A673 (cell line): Measurements from ENCODE around the gene MUC20. TPM values are rescaled to one million over a fixed set of nuclear protein-coding genes. Genes with fewer than 3 reads are reported as not detected.

Source experiments
- BruUV-seq: library from RNA; stranded (reverse); fragments of 400-500 nt; replicated peaks from 2 replicates; lab custom pipeline; 2021; lab: Mats Ljungman, UMichigan
- CTCF ChIA-PET: fragments of 300-600 bp; sonication (Branson Sonifier 250); formaldehyde crosslinking; loops from one replicate; lab custom pipeline; 2022; ENCODE audit warnings: antibody characterized with exemption; lab: Charles Lee
- POLR2A ChIA-PET: fragments of 300-600 bp; sonication (Branson Sonifier 250); formaldehyde crosslinking; loops from one replicate; lab custom pipeline; 2022; ENCODE audit warnings: antibody characterized with exemption; ENCODE audit not compliant: low non-redundant PET; lab: Charles Lee
- DNase-seq: peaks from one replicate; pipeline ENCODE4 v3.0.0-alpha.2; 2015; ENCODE audit warnings: low spot score
- H3K27ac ChIP-seq: fragments of 200-600 bp; sonication (generic); 2 replicates; pipeline ENCODE4 v1.5.1; 2016; ENCODE audit warnings: mixed run types, low read depth, mild to moderate bottlenecking, mixed read lengths, antibody characterized with exemption, low read length; ENCODE audit not compliant: poor library complexity, severe bottlenecking
- H3K27me3 ChIP-seq: fragments of 200-600 bp; sonication (generic); replicated peaks from 2 replicates; pipeline ENCODE4 v1.6.1; 2017; ENCODE audit warnings: mixed run types, low read depth, mild to moderate bottlenecking, mixed read lengths, antibody characterized with exemption, low read length; ENCODE audit not compliant: insufficient read depth, poor library complexity
- H3K36me3 ChIP-seq: fragments of 200-600 bp; sonication (generic); 2 replicates; pipeline ENCODE4 v1.6.1; 2016; ENCODE audit warnings: mixed run types, mild to moderate bottlenecking, mixed read lengths, antibody characterized with exemption, low read length; ENCODE audit not compliant: insufficient read depth, poor library complexity, severe bottlenecking
- H3K4me1 ChIP-seq: fragments of 200-600 bp; sonication (generic); 2 replicates; pipeline ENCODE4 v1.6.1; 2017; ENCODE audit warnings: mixed run types, mild to moderate bottlenecking, mixed read lengths, antibody characterized with exemption, low read length; ENCODE audit not compliant: insufficient read depth, poor library complexity, severe bottlenecking
- H3K4me3 ChIP-seq: fragments of 200-600 bp; sonication (generic); 2 replicates; pipeline ENCODE4 v1.5.1; 2016; ENCODE audit warnings: low read depth, mixed run types, mild to moderate bottlenecking, mixed read lengths, low read length; ENCODE audit not compliant: poor library complexity, severe bottlenecking
- H3K9me3 ChIP-seq: fragments of 200-600 bp; sonication (generic); 2 replicates; pipeline ENCODE4 v1.6.1; 2016; ENCODE audit warnings: mixed run types, low read depth, mild to moderate bottlenecking, mixed read lengths, antibody characterized with exemption, low read length; ENCODE audit not compliant: poor library complexity, severe bottlenecking
- CTCF ChIP-seq: fragments of 300-800, 200-600 bp; sonication (generic); conservative IDR thresholded peaks from 2 replicates; pipeline ENCODE4 v1.5.1; 2017; ENCODE audit warnings: low read depth, mild to moderate bottlenecking, antibody characterized with exemption, low read length, moderate library complexity, mixed read lengths
- EZH2 ChIP-seq: fragments of 200-600 bp; sonication (generic); IDR thresholded peaks from 2 replicates; pipeline ENCODE4 v1.6.1; 2017; ENCODE audit warnings: borderline replicate concordance, low read depth, mild to moderate bottlenecking, mixed read lengths, antibody characterized with exemption, low read length; ENCODE audit not compliant: poor library complexity, severe bottlenecking
- intact Hi-C: fragments of 100-400 bp; cut with micrococcal nuclease; formaldehyde crosslinking; loops from one replicate; pipeline ENCODE4 v1.10.0; 2022; ENCODE audit not compliant: unreplicated experiment
- total RNA-seq: library from RNA; stranded (reverse); gene quantifications from 2 replicates; pipeline ENCODE4 v1.2.3, GENCODE V29; 2021

The MUC20 gene
- total RNA-seq, 1 experiment from 2014 or later: 1.1 TPM

- DNase-seq: no peak
- Histone ChIP-seq H3K4me1 (no peaks in the 10 kb centered on the region), H3K27ac (no peak overlapping the region), H3K4me3 (no peak overlapping the region), H3K36me3 (no peaks in the 10 kb centered on the region), H3K27me3 (no peaks in the 10 kb centered on the region), H3K9me3 (no peaks in the 10 kb centered on the region)
- TF ChIP-seq EZH2 (no peak), CTCF (no peak)
- intact Hi-C loops: no loop called here
- POLR2A ChIA-PET: no interaction called here
- CTCF ChIA-PET: no interaction called here
- BruUV-seq: no TSS peak
Measured at GRCh38 chr3:195704433-195704999, 16.3 kb upstream of the MUC20 start.

- H3K4me3 ChIP-seq: no peak overlapping the region
- no peak for TF ChIP-seq CTCF
- intact Hi-C loops: no loop called here
- no peak overlapping the region for H3K27ac ChIP-seq
- ChIA-PET POLR2A (no interaction called here), CTCF (no interaction called here)
- H3K27me3 ChIP-seq: no peaks in the 10 kb centered on the region
- no peaks in the 10 kb centered on the region for H3K9me3 ChIP-seq
- no peak for DNase-seq
- H3K4me1 ChIP-seq: no peaks in the 10 kb centered on the region
- BruUV-seq: no TSS peak
- no peaks in the 10 kb centered on the region for H3K36me3 ChIP-seq
Measured at GRCh38 chr3:195705081-195705991, 15.4 kb upstream of the MUC20 start.

- CTCF ChIA-PET: no interaction called here
- H3K27ac ChIP-seq: no peak overlapping the region
- TF ChIP-seq EZH2 (no peak), CTCF (no peak)
- H3K4me1 ChIP-seq: no peaks in the 10 kb centered on the region
- POLR2A ChIA-PET: no interaction called here
- H3K27me3 ChIP-seq: no peaks in the 10 kb centered on the region
- no peaks in the 10 kb centered on the region for H3K36me3 ChIP-seq
- intact Hi-C loops: no loop called here
- no peak for DNase-seq
- H3K9me3 ChIP-seq: no peaks in the 10 kb centered on the region
- BruUV-seq: no TSS peak
- no peak overlapping the region for H3K4me3 ChIP-seq
Measured at GRCh38 chr3:195708061-195708460, 12.7 kb upstream of the MUC20 start.
